Germinal center (tissue), 1 donor: Measurements from ENCODE around the gene CHST4.
"Not testable (repeated sequence)": the region's sequence is repeated elsewhere in the genome, so short reads cannot be mapped to it uniquely, and the experiment has no call there.

Experiments used
- DNase-seq: peaks from one replicate; pipeline ENCODE4 v3.0.0; 2012; ENCODE audit warnings: mixed read lengths, low spot score

Gene CHST4

DNA sequence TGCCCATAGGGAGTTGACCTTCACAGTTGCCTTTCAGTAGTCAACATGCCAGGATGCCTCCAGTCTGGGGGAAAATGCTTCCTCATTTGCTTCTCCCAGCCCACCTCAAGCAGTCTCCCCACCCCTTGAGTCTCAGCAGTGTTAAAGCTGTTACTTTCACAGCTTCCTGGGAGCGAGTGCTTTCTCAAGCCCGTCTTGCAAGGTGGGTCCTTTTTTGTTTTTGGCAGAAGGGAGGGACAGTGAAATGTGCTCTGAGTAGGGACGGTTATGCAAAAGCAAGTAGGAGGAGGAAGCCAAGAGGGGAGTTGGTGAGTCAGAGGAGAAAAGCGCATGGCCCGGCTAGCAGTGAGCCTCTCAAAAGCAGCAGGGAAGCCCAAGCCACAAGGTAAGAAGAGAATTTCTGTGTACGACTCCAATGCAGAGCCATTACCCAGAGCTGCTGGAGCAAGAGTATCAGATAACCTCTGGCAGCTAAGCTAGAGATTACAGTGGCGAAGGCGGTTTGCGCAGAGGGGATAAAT lies at the start of gene CHST4:
CHST4 (plus strand) TSS at position 316 of the 521 bp plus-strand sequence. CDS start 10,252 bp downstream, outside the sequence.
- no peak for DNase-seq

DNA sequence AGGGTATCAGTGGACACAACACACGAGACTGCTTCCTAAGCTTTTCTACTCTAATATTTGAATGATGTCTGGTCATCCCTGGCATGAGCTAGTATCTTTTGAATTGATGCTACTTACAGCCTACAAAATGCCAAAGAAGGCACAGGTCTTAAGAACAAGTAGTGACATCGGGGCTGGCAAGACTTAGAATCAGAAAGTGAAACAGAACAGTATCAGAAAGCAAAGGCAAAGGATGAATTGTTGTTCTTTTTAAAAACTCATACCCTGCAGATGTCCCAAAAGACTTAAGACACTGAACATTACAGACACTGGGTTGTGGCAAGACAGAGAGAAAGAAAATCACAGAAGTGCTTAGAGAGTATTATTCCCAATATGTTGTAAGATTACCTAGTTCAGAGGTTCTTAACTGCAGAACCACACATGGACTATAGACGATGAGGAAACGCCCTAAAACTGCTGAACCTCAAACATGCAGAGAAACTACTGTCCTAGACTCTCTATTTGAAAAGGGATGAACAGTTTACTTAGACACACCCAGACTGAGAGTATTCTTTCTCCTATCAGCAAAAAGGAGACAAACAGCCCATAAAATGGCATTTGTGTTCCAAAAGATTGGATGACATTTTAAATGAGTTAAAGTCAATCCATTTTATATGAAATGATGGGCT lies 49.6 kb upstream of the CHST4 start:
- DNase-seq = no peak

DNA sequence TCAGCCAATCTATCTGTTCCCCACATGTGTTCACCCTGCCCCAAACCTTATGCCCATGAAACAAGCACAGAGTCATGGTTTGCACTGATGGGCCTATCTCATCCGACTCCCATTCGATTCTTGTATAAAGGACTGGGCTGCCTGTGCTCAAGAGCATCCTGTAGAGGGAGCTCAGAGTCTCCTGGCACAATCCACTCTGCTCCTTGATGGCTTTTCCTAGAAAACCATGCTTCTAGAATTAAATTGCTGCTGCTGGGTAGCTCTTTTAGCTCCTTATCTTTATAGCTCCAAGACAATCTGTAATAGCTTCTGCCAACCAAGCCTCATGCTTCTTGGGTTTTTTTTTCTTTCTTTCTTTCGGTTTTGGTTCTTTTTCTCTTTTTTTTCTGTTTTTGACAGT lies 46.8 kb upstream of the CHST4 start:
- no peak for DNase-seq

DNA sequence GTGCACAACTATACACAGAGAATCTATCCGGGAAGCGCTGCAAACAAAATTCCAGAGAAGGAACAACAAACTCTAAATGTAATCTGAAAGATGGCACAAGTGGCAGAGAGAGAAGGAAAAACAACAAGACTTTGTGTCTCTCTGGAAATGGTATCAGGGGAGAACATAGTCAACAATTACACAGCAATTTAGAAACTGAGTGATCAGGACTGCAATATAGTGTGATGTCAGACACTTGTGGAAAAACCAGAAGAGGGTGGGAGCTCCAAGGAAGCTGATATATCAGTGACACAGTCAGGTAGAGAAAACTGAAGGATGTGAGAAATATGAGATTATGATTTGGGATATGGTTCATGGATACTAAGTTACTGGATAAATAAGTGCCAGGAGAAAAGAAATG lies 45.3 kb upstream of the CHST4 start:
- no peak for DNase-seq

DNA sequence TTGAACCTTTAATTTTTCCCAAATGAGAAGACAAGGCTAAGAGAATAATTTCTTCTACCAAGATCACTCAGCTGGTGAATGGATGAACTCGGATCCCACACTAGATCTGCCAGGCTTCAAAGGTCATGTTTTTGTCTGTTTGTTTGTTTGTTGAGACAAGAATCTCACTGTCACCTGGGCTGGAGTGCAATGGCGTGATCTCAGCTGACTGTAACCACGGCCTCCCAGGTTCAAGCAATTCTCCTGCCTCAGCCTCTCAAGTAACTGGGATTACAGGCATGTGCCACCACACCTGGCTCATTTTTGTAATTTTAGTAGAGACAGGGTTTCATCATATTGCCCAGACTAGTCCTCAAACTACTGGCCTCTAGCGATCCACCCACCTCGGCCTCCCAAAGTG lies 43.7 kb upstream of the CHST4 start:
- no peak for DNase-seq

DNA sequence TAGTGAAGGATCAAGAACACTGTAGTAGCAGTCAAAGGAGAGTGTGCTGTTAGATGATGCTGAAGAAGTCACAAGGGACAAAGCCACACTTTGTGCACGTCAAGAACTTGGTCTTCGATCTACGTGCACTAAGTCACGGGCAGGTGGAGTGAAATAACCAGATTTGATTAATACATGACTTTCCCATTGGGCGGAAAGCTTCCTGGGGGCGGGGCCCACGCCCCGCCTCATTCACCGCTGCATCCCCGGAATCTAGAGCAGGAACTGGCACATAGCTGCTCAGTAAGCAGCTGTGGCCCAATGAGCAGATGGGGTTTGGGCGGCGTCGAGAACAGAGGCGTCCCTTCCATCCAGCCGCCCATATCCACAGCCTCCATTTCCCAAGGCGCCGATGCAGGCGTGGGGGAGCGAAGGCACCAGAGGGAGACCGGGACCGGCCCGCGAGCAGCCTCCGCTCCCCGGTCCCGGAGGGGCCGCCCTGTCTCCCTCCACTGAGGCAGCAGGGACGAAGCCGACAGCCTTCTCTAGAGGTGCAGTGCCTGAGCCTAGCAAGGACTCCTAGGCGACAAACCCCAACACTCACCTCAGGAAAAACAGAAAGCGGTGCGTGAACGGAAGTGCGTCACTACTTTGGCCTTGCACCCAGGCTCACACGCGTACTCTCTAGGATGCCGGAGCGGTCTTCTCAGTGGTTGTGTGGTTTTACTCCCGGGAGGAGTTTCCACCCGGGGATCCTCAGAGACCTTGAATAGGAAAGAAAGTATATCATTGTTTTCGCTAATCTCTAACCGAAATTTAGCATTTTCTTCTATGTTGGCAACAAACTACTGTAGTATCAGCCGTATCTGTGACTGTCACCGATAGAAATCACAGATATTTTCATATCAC lies 42.0 kb upstream of the CHST4 start:
- peak; percentile 76 for DNase-seq

DNA sequence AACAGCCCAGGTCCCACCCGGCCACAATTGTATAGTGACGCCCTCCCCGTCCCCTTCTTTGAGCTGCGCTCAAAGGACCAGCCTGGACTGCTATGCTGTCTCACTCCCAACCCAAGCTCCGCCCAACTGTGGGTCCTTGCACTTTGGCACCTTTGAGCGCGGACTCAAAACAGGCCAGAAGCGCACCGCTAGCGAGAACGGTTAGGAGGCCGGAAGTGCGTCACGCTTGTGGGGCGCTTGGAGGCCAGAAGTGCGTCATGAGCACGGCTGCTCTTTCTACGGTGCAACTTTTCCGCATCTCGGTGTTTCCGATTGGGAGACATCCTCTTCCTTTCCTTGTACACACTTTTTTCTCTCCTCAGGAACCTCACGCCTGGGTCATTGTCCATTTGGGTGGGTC lies 37.1 kb upstream of the CHST4 start, which contains the start of gene ZNF19:
ZNF19 (minus strand) TSS at position 203 of the 400 bp plus-strand sequence. CDS start 7,210 bp downstream, outside the sequence.
- no peak for DNase-seq

DNA sequence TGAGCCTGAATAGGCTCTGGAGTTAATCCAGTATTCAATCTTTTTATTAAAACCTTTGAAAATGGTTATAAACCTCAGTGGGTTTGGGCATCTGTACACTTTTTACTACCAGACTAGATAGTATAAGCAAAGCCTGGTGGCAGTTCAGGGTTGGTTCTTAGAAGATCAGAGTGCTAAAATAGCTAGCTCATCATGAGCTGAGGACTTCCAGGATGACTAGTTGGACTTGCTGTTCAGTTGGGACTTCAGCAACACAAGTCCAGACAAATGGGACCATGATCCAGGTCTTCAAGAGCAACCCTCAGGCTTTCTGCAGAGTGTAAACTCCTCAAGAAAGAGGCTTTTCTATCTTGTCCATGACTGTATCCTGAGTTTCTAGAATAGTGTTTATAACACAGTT lies 35.9 kb upstream of the CHST4 start:
- DNase-seq = no peak

DNA sequence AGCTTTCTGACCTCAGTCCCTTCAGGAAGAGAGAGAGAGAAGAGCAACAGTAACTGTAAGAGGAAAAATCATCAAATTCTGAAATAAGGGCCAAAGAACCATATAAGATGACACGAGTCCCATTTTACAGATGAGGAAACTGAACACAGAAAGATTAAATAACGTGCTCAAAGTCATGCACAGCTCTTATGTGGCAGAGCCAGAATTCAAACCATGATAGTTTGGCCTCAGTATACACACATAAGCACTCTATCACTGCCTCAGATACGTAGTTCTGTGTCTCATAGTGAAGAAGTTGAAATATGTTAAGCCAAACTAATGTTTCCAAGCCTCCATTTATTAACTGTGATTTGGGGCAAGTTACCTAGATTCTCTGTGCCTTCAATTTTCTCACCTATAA lies 35.2 kb upstream of the CHST4 start:
- no peak for DNase-seq

DNA sequence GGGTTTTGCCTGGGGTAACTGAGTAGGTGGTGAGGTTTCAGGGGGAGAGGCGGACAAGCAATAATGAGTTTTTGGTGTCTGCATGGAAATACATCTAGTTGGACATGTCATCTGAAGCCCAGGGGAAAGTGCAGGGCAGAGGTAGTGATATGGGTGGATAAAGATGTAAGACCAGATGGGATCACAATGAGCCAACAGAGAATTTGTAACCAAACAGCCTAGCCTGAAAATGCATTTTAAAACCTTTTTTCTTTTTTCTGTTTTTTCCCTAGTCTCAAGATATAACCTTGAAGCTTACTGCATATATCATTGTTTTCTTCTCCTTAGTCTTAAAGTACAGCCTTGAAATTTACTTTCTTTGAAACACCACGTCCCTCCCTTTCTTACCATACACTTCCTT lies 33.4 kb upstream of the CHST4 start:
- no peak for DNase-seq

DNA sequence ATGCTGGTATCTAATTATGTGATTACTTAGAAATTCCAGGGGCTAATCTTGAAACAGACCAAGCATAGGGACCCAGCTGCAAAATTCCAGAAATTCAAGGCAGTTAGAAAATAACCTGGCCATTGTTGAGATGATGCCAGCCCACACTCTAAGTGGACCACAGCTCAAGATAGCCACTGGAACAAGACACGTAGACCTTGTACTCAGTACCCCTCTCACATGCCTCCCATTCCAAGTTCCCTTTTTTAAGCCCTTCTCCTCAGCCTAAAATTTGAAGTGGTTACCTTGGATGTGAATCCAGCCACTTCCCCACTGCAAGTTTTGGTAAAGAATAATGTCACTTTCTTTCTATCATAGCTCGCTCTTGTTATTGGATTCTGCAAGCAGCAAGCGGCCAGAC lies 33.0 kb upstream of the CHST4 start:
- DNase-seq = no peak

DNA sequence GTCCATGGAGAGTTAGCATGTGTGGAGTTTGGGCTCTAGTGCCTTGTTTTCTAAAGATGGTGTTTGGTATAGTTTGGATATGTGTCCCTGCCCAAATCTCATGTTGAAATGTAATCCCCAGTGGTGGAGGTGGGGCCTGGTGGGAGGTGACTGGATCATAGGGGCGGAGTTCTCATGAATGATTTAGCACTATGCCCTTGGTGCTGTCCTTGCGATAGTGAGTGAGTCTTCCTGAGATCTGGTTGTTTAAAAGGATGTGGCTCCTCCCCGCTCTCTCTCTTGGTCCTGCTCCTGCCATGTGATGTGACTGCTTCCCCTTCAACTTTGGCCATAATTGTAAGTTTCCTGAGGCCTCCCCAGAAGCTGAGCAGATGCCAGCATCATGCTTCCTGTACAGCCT lies 28.2 kb upstream of the CHST4 start:
- DNase-seq = no peak

DNA sequence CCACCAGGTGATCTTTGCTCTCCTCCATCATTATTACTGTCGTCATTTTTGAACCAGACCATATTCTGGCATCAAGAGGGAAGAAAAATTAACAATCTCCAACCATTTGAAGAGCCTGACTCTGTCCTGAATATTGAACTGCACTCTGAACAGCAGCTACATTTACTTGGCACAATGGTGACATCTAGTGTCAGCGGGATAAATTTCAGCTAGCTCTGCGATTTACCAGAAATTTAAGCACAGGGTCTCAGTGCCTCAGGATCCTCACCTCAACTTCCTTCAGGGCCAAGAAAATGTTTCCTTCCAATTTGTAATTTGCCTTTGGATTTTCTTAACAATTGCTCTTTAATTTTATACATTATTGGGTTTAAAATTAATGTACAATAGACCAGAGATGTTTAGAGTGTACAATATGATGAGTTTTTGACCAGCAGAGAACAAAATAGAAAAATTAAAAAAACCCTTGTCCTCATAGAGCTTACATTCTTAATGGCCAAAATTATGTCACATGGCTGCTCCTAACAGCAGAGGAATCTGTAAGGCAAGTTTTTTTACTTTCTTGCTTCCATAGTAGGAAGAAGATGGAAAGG lies 26.4 kb upstream of the CHST4 start:
- peak; percentile 57 for DNase-seq

DNA sequence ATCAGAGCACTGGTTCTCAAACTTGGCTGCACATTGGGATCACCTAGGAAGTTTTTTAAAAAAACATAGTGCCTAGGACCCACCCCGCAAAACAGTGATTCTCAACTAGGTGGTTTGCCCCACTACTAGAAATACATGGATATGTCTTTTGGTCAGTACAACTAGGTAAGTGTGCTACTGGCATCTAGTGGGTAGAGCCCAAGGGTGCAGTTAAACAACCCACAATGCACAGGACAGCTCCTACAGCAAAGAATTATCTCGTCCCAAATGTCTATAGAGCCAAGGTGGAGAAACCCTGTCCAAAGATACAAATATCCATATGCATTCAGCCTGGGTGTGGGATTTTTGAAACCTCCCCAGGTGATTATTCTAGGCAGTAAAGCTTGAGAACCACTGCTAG lies 25.3 kb upstream of the CHST4 start:
- DNase-seq = no peak

DNA sequence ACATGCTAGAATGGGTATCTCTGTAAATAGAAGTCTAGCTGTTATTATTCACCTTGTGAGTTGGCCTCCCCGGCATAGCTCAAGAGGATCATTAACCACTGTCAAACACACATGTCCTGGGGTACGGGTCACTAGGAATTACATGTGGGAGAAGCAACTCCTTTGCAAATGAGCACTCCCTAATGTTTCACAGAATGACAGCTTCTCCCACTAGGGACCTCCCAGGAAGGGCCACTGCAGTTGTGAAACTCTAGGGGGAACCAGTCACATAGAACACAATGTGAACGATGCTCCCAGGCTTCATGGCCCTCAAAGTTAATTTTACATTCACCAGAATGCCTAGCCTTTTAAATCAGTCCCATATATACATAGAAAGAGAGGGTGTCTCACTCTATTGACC lies 24.7 kb upstream of the CHST4 start:
- DNase-seq = no peak

DNA sequence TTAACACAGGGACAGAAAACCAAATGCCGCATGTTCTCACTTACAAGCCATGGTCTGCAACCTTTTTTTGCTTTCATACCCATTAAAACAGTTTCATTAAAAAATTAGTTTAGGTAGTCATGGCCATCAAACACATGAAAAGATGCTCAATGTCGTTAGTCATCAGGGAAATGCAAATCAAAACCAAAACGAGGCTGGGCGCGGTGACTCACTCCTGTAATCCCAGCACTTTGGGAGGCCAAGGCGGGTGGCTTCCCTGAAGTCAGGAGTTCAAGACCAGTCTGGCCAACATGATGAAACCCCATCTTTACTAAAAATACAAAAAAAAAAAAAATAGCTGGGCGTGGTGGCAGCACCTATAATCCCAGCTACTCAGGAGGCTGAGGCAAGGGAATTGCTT lies 22.2 kb upstream of the CHST4 start:
- DNase-seq = not testable (repeated sequence)

DNA sequence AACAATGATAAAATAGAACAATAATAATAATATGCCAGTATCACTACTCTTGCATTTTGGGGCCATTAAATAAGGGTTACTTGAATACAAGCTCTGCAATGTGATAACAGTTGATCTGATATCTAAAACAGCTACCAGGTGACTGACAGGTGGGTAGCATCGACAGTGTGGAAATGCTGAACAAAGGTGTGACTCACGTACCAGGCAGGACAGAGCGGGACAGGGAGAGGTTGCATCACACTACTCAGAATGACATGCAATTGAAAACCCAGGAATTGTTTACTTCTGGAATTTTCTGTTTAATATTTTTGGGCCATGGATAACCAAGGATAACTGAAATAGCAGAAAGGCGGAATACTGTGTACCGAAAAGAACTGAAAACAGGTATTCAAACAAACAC lies 21.3 kb upstream of the CHST4 start:
- no peak for DNase-seq

DNA sequence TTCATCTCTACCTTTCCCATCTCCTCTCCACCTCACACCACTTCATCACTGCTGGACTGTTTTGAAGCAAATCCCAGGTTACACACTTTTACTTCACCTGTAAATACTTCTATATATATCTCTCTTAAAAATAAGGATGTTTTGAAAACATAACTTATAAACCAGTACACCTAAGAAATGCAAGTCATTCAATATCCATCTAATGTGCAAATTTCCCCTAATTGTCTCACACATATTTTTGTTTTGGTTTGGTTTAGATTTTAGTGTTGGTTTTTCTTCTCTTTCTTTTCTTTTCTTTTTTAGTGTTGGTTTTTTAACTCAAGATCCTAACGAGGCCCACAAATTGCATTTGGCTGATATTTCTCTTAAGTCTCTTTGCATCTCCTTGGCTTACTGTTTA lies 19.2 kb upstream of the CHST4 start:
- DNase-seq = no peak

DNA sequence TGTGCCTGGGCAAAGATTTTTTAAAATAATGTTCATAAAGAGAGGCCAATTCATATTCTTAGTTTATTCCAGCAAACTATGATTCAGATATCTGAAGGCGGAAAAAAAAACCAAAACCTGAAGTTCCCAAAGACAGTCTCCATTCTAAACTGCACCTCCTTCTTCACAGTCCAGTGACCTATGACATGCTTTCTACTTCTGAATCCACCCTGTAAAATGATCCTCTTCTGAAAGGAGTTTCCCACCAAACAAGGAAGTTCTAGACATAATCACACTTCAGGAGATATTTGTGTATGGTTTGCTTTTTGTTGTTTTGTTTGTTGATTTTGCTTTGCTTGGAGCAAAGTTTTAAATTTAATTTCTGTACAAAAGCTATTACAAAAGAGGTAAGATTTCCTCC lies 12.9 kb upstream of the CHST4 start:
- no peak for DNase-seq

DNA sequence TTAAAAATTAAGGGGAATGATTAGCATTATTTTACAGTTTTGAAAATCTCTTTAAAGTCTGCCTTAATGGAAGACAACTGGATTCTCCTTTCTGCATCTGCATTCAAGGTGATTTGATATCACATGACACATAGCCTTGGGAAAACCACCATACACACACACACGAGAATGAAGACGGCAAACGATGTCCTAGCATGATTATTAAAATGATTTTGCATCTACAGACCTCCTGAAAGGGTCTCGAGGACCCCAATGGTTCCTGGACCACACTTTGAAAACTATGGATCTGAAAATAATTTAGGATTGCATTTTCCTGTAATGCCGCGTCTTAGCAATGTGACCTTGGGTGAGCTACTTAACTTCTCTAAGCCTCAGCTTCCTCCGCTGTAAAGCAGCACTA lies 11.8 kb upstream of the CHST4 start:
- no peak for DNase-seq

DNA sequence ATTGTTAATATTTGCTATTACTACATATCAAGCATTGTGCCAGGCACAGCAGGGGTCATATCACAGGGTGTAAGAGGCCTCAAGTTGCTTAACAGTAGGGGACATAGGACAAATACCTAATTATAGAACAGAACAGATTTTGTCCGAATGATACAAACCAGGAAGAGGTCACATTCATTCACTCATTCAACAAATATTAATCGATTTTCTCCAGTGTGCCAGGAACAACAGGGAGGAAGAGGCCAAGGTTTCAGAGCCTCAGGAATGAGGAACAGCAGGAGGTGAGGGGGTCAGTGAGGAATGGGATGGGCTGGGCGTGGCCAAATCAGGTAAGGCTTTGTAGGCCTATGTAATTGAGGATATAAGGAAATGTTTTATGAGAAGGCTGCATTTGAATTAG lies 11.2 kb upstream of the CHST4 start:
- DNase-seq = no peak

DNA sequence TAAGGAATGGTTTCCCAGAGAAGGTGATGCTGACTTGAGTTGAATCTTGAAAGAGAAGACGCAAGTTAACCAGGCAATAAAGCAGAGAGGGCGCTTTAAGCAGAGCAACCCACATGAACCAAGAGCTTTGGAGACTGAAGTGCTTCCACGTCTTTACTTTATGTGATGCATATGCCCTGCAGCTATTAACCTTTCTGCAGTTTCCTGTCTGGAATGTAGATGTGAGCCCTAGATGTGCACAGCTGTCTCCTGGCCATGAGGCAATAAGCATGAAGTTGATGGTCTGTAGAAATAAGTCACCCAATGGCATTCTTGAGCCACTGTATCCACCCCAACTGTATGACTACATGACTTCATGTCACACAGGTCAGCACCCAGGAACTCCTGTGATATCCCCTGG lies 5.7 kb upstream of the CHST4 start:
- DNase-seq = no peak
